ENCODE results near the gene HMGB4. TPM values are rescaled to one million over a fixed set of nuclear protein-coding genes. Genes with fewer than 3 reads are reported as not detected.

HMGB4 gene
- total RNA-seq, 1 donor from 2014 or later = not detected

- ATAC-seq = no peak
Observed at GRCh38 chr1:33898406-33898805, 34.5 kb downstream of the HMGB4 start.

GRCh38 chr1:33898881-33899280, 35.0 kb downstream of the HMGB4 start:
- ATAC-seq = no peak

GRCh38 chr1:33899746-33900145, 35.9 kb downstream of the HMGB4 start:
- ATAC-seq = no peak

GRCh38 chr1:33902486-33903209, 38.8 kb downstream of the HMGB4 start:
- no peak for ATAC-seq

GRCh38 chr1:33903210-33903589, 39.3 kb downstream of the HMGB4 start:
- ATAC-seq = no peak

- no peak for ATAC-seq
Observed at GRCh38 chr1:33905241-33905640, 41.4 kb downstream of the HMGB4 start.

- no peak for ATAC-seq
Observed at GRCh38 chr1:33906156-33906555, 42.3 kb downstream of the HMGB4 start.

- ATAC-seq = no peak
Observed at GRCh38 chr1:33908324-33908956, 44.6 kb downstream of the HMGB4 start.
